ENCODE results near the gene TEKT2.

The TEKT2 gene

DNA sequence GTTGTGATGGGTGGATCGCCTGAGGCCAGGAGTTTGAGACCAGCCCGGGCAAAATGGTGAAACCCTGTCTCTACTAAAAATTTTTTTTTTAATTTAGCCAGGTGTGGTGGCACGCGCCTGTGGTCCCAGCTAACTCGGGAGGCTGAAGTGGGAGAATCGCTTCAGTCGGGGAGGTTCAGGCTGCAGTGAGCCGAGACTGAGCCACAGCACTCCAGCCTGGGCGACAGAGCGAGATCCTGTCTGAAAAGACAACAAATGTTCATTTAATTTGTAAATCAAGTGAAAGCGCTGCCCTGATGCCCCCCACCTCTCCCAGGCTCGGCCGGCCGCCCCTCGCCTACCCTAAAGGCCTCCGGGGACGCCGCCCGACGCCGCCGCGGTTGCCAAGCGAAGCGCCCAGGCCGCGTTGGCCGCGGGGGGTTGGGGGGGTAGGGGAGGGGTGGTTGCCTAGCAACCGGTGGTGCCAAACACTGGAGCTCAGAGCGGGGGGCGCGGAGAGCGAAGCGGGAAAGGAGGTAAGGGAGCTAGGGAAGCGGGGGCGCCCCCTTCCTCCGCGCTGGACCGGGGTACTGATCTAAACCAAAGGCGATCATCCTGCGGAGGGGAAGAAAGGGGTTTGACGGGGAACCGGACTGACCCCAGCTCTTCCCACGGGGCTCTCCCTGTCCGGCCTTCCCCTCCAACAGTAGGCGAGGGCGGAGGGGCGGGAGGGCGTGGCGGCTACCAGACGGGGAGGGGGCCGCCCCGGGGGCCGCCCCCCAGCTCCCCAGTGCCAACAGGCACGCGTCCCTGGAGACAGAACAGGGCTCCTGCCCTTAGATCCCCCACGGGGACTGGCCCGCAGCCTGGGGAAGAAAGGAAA is at the start of gene TEKT2:
TSS of gene TEKT2 (plus strand) at position 460 of the 862 bp plus-strand sequence. CDS start 828 bp downstream, outside the sequence.
- no peak for DNase-seq

GRCh38 chr1:36034692-36035091 is 49.2 kb upstream of the TEKT2 start:
- DNase-seq: peak in 1 of 2 donors; percentile 73

DNA sequence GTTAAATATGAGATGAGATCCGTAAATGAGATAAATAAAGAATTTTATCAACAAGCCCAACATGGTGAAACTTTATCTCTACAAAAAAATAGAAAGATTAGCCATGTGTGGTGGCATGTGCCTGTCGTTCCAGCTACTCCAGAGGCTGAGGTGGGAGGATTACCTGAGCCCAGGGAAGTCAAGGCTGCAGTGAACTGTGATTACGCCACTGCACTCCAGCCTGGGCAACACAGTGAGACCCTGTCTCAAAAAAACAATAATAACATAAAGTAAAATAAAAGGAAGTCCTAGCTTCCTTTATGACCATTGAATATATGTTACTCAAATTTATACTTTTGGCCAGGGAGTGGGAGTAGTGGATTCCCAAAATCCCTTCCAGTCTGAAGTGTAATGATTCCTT is 48.7 kb upstream of the TEKT2 start:
- no peak for DNase-seq

DNA sequence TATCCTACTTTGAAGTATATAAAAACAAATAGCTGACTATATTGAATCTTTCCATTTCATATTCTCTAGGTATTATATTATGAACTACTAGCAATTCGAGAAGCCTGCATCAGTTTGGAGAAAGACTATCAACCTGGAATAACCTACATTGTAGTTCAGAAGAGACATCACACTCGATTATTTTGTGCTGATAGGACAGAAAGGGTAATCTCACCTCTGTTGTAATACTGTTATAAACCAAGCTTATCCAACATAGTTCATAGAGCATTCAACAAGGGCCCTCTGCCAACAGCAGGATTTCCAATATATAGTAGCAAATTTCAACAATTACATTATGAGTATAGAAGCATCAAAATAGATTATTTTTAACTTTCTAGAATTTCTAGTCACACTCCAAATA is 43.7 kb upstream of the TEKT2 start:
- no peak for DNase-seq

DNA sequence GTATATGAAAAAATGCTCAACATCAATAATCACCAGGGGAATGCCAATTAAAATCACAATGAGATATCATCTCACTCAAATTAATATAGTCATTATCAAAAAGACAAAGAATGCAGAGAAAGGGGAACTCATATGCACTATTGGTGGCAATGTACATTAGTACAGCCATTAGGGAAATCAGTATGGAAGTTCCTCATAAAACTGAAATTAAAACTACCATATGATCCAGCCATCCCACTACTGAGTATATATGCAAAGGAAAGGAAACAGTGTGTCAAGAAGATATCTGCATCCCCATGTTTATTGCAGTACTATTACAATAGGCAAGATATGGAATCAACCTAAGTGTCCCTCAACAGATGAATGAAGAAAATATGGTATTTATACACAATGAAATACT is 32.1 kb upstream of the TEKT2 start:
- DNase-seq: no peak

GRCh38 chr1:36053978-36054377 is 29.9 kb upstream of the TEKT2 start:
- DNase-seq: no peak

DNA sequence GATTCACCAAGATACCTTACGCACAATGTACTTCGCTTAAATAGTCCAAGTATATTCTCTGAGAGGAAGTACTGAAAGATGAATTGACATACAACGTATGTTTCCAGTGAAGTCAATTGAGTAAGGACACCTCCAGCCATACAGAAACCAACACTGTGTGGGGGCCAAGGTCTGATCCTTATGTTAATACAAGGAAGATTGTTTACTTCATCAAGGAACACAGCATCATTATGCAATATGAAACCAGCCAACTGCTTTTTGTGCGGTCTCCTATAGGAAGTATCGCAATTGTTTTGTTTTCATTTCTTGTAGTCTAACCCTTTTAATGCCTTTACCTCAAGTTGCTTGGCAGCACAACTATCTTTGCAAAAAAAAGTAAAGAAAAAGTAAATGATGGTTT is 28.2 kb upstream of the TEKT2 start:
- no peak for DNase-seq

DNA sequence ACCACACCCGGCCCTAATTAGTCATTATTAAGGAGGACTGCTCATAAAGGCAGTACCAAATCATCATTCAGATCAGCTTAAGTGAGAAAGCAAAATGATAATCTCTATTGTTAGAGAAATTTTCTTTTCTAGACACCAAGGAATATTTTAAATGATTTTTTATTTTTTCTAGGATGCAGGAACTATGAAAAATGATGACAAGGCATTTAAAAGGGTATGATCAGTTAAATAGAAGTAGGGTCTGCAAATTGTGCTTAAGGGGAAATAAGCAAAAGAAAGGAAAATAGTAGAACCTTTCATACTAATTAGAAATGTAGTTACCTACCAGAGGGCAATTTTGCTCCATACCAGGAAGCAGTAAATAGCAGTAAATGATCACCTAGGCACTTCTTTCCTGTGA is 21.6 kb upstream of the TEKT2 start:
- no peak for DNase-seq

DNA sequence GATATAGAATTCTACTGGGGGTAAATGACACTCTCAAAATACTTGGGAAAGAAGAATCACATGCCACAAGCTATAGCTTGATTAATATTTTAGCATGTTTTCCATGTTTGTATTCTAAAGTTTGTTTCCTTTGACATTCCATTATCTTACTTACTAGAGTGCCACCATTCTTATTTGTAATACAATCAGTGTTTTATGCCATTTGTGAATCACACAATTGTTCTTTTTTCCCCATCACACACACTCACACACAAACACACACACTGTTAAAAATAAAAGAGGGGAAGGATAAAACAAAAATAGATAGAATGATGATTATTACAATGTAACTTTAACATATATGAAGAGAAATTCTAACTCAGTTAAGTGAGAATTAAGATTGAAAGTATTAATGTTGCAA is 16.0 kb upstream of the TEKT2 start:
- no peak for DNase-seq

GRCh38 chr1:36068866-36069265 is 15.0 kb upstream of the TEKT2 start:
- DNase-seq: no peak

GRCh38 chr1:36070349-36070748 is 13.5 kb upstream of the TEKT2 start:
- DNase-seq: no peak

- DNase-seq: no peak
Observed at GRCh38 chr1:36076979-36077573, 6.8 kb upstream of the TEKT2 start.

DNA sequence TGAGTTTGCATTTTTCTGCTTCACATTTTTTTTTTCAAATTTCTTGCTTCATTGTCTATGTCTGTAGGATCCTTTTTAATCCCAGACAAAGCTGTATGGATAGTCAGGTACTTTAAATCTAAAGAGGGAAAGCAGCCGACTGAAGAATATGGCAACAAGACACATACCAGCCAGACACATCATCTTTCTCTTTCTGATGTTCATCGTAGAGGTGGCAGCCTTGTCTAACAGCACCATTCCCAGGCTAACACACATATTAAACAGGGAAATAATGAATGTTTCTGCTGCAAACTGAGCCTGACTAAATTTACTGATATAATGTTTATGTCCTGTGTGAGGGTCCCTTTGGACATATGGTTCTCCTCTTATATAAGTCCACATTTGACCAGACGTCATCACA is 3.7 kb upstream of the TEKT2 start:
- DNase-seq: no peak

- no peak for DNase-seq
Observed at GRCh38 chr1:36080801-36081200, 3.1 kb upstream of the TEKT2 start.

- no peak for DNase-seq
Observed at GRCh38 chr1:36081926-36082485, 1.9 kb upstream of the TEKT2 start.

DNA sequence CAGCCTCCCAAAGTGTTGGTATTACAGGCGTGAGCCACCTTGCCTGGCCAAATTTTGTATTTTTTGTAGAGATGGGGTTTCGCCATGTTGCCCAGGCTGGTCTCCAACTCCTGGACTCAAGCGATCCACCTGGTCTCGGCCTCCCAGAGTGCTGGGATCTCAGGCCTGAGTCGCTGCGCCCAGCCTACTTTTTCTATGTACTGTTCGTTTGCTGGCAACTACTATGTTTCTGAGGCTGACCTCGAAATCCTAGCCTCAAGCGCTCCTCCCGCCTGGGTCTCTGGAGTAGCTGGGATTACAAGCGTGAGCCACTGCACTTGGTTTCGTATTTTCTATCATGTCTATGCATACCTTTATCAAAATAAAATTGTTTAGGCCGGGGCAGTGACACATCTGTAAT is 675 bp upstream of the TEKT2 start:
- no peak for DNase-seq

GRCh38 chr1:36084497-36085115 is 712 bp downstream of the TEKT2 start:
- DNase-seq: no peak

- DNase-seq: no peak
Observed at GRCh38 chr1:36085126-36085525, 1.2 kb downstream of the TEKT2 start.

DNA sequence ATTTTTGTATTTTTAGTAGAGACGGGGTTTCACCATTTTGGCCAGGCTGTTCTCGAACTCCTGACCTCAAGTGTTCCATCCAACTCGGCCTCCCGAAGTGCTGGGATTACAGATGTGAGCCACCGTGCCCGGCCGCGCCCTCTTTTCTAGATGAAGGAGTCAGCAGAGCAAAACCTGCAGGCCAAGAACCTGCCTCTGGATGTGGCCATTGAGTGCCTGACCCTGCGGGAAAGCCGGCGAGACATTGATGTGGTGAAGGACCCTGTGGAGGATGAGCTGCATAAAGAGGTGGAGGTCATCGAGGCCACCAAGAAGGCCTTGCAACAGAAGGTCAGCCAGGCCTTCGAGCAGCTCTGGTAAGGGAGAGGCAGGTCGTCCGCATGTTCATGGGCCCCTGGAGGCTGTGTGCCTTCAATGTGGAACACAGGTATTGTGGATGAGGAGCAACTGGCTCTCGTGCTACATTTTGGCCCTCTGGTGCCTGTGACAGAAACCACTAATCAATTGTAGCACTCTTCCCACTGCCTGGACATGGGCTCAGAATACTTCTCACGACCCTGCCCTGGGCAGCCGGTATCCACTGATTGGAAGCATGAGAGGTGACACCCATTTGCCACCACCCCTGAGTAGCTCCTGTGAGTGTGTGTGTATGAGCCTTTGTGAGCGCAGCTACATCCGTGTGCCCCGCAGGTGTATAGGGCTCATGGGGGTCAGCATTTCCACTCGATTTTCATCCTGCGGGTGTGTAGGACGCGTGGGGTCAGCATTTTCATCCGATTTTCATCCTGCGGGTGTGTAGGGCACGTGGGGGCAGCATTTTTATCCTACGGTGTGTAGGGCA is 2.0 kb downstream of the TEKT2 start:
- no peak for DNase-seq

DNA sequence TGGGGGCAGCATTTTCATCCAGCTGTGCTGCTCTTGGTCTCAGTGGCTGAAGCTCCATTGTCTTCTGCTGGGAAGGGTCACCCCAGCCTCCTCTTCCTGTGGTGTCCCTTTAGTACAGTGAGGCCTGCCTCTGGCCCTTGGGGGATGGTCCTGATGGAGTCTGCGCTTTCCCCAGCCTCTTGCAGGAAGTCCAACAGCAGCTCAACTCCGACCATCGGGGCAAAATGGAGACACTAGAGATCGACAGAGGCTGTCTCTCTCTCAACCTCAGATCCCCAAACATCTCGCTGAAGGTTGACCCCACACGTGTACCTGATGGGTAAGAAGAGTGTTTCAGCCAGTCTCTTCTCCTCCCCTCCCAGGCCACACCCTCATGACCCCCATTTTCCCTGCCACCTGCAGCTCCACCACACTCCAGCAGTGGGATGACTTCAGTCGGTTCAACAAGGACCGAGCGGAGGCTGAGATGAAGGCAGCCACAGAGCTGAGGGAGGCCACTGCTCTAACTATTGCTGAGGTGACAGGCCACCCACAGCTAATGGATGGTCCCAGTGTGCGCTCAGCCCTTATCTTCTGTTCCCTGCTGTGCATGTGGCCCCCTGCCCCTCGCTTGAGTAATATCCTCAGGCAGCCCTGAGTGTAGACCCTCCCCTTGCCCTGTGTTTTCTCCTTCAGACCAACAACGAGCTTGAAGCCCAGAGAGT is 2.8 kb downstream of the TEKT2 start:
- no peak for DNase-seq

DNA sequence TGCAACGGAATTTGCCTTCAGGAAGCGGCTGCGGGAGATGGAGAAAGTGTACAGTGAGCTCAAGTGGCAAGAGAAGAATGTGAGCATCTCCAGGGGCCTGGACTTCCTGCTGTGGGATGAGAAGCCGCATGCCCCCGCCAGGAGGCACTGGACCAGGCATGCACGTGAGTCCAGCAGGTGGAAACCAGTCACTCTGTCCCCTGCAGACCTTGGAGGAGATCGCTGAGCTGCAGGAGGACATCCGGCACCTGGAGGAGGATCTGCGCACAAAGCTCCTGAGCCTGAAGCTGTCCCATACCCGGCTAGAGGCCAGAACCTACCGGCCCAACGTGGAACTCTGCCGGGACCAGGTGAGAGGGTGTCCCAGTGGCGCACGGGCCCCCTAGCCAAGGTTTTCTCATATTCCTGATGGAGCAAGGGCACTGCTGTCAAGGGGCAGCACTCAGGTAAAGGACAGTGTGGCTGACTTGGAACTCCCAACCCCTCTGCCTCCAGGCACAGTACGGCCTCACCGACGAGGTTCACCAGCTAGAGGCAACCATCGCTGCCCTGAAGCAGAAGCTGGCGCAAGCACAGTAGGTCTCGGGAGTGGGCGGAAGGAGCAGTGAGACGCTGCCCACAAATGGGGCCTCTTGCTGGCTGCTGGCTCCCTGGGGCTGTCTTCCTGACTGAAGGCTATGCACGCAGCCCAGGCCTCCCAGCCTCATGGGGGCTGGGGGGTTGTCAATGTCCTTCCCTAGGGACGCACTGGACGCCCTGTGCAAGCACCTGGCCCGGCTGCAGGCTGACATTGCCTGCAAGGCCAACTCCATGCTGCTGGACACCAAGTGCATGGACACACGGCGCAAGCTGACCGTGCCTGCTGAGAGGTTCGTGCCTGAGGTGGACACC is 3.6 kb downstream of the TEKT2 start:
- no peak for DNase-seq

All from bone marrow (tissue), 2 donors.